SH-SY5Y (cell line): ENCODE results near the gene SLC9A9.

ENCODE experiments used
- GATA2 ChIP-seq: IDR thresholded peaks from 2 replicates; pipeline ENCODE4 v1.6.1; 2011; ENCODE audit warnings: mild to moderate bottlenecking, low read depth, low read length
- GATA3 ChIP-seq: IDR thresholded peaks from 2 replicates; pipeline ENCODE4 v1.6.1; 2011; ENCODE audit warnings: low read depth, mild to moderate bottlenecking, low read length, moderate library complexity

GRCh38 chr3:143757691-143758090 lies 90.6 kb downstream of the SLC9A9 start:
- no peak for TF ChIP-seq GATA2
- no peak for TF ChIP-seq GATA3
